ENCODE data around the gene UBE2O. TPM values are rescaled to one million over a fixed set of nuclear protein-coding genes. Genes with fewer than 3 reads are reported as not detected.

Gene UBE2O
- total and polyA plus RNA-seq, 2 donors (not counting 3 experiments of a cell fraction or from before 2014, with no cell fraction given): 13.9 to 34.1 TPM

DNA sequence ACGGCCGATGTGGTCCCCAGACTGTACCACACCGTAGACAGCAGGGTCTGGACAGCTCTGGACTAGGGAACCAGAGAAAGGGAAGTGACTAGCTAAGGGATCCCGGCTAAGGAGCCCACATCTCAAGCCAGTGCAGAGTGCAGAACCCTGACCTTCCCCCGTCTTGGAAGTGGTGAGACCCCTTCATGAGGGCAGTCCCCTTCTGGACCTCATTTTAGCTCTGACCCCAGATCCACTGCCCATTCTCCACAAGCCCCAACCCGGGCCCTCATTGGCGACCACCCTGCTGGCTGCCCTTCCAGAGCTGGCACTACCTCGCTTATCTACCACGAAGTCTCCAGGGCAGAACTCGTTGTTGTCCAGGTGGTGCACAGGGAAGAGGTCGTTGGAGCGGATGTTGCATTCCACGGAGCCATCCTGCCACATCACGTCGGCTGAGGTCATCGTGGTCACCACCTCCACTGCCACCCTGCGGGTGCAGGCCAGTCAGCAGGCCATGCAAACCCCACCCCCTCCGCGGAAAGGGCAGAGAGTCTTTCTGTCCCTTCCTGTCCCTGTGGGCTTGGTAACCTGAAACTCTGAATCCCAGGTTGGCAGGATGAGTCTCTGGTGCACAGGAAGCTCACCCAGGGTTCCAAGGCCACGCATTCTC lies 54.3 kb downstream of the UBE2O start:
- dilution Hi-C loops (cut with MboI; ENCODE audit: extremely low pct_ligation_motif_present, low sequenced_read_pairs) (no loop called here), intact Hi-C loops (cut with micrococcal nuclease) (loop anchor here (1.0 to 2.0 kb wide), 5 partner anchors 9 to 95 kb away; no protein-coding TSS in a partner anchor)
- Histone ChIP-seq H3K9ac (replicated peaks; ENCODE audit: extremely low read depth, insufficient read depth, low read length) (no peak overlapping the region), H4K20me1 (replicated peaks; ENCODE audit: control insufficient read depth, extremely low read depth, insufficient read depth, low read length) (no peaks in the 10 kb centered on the region), H3K27me3 (ENCODE audit: control insufficient read depth in 2 of 2, insufficient read depth in 2 of 2, low read length in 2 of 2) (no peaks in the 10 kb centered on the region), H3K27ac (ENCODE audit: insufficient read depth, low read depth, low read length) (no peak overlapping the region), H2AFZ (ENCODE audit: low read depth, low read length) (no peak overlapping the region), H3K9me1 (replicated peaks; ENCODE audit: control insufficient read depth, extremely low read depth, insufficient read depth, low read length) (no peaks in the 10 kb centered on the region), H3K4me2 (ENCODE audit: insufficient read depth, low read length) (no peak overlapping the region), H3K4me1 (ENCODE audit: control insufficient read depth, extremely low read depth, insufficient read depth, low read length) (no peaks in the 10 kb centered on the region), H3K36me3 (ENCODE audit: control insufficient read depth in 2 of 2, extremely low read depth in 1 of 2, insufficient read depth in 2 of 2, low read length in 2 of 2) (peaks cover 6 to 57% of the 10 kb centered on the region in 2 experiments), H3K4me3 (replicated peaks in 1 of 3; ENCODE audit: insufficient read depth in 1 of 3, low read depth in 1 of 3, low read length in 3 of 3) (no peak overlapping the region), H3K9me3 (replicated peaks; ENCODE audit: control insufficient read depth, insufficient read depth, low read length) (no peaks in the 10 kb centered on the region), H3K79me2 (ENCODE audit: control insufficient read depth, insufficient read depth, low read length) (no peaks in the 10 kb centered on the region)
- TF ChIP-seq POLR2A (IDR thresholded peaks at IDR 0.05; ENCODE audit: low read depth, low read length): no peak
- TF ChIP-seq POLR2AphosphoS5 (IDR thresholded peaks at IDR 0.05; ENCODE audit: insufficient read depth, low read depth, low read length): no peak
- no peak for TF ChIP-seq EZH2 (IDR thresholded peaks at IDR 0.05; ENCODE audit: borderline replicate concordance, low read depth, low read length, severe bottlenecking)
- TF ChIP-seq GATA2 (IDR thresholded peaks at IDR 0.05; ENCODE audit: insufficient read depth, insufficient read length, low read depth, low read length): no peak
- TF ChIP-seq FOS (IDR thresholded peaks at IDR 0.05; ENCODE audit: borderline replicate concordance, insufficient read depth, low read length): no peak
- TF ChIP-seq MYC (IDR thresholded peaks at IDR 0.05; ENCODE audit: low read depth, low read length): no peak
- TF ChIP-seq JUN (IDR thresholded peaks at IDR 0.05; ENCODE audit: borderline replicate concordance, insufficient read depth, insufficient read length, low read depth): no peak
- TF ChIP-seq CTCF (IDR thresholded peaks at IDR 0.05; ENCODE audit: extremely low read depth in 1 of 2, insufficient read depth in 1 of 2, low read depth in 1 of 2, low read length in 2 of 2): no peak
- TF ChIP-seq MAX (IDR thresholded peaks at IDR 0.05; ENCODE audit: insufficient read depth, insufficient read length): no peak
- DNase-seq (ENCODE audit: low read depth, low spot score) (no peak), FAIRE-seq (no peak)
- BruUV-seq (replicated peaks): no TSS peak
- CTCF ChIA-PET: interaction anchor here (0.7 to 4.7 kb wide), 37 partner anchors 7 to 379 kb away, joined by 3 to 155 read pairs (median 6); partner anchors contain the start of genes EXOC7, PRPSAP1, QRICH2 and RHBDF2
- POLR2A ChIA-PET: no interaction called here
